GM19328 (cell line): ENCODE data around the gene ZFPM1.

ENCODE experiments used
- ATAC-seq: cut with Tn5 transposase; IDR thresholded peaks from one replicate; pipeline ENCODE4 v1.9.1; 2021; ENCODE audit warnings: mild to moderate bottlenecking, moderate library complexity; ENCODE audit not compliant: unreplicated experiment

ZFPM1 gene

GRCh38 chr16:88556294-88556988 is 103.4 kb downstream of the ZFPM1 start:
- ATAC-seq: no peak

DNA sequence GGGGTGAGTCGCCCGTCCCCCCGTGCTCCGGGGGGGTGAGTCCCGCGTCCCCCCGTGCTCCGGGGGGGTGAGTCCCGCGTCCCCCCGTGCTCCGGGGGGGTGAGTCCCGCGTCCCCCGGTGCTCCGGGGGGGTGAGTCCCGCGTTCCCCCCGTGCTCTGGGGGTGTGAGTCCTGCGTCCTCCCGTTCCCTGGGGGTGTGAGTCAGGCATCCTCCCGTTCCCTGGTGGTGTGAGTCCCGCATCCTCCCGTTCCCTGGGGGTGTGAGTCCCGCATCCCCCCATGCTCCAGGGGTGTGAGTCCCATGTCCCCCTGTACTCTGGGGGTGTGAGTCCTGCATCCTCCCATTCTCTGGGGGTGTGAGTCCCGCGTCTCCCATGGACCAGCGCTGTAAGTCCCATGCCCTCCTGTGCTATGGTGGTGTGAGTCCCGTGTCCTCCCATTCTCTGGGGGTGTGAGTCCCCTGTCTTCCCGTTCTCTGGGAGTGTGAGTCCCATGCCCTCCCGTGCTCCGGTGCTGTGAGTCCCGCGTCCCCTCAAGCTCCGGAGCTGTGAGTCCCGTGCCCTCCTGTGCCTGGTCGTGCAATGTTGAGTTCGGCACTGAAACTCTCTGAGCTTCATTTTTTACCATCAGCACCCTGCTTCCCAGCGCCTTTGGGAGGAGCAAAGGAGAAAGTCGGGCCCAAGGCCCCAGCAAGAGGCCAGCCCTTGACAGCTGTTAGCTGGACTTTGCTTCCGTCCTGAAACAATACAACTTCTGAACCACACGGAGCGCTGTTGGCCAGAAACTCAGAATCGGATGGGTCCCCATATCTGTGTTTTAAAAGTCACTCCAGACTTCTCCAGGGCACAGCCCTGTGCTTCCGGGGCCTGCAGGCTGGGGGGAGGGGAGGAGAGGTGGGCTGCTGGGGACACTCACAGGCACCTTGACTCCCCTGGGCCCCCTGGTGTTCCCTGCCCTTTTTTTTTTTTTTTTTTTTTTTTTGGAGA is 105.7 kb downstream of the ZFPM1 start:
- ATAC-seq: no peak

GRCh38 chr16:88560714-88561484 is 107.8 kb downstream of the ZFPM1 start:
- no peak for ATAC-seq

GRCh38 chr16:88561485-88562359 is 108.6 kb downstream of the ZFPM1 start:
- ATAC-seq: no peak

DNA sequence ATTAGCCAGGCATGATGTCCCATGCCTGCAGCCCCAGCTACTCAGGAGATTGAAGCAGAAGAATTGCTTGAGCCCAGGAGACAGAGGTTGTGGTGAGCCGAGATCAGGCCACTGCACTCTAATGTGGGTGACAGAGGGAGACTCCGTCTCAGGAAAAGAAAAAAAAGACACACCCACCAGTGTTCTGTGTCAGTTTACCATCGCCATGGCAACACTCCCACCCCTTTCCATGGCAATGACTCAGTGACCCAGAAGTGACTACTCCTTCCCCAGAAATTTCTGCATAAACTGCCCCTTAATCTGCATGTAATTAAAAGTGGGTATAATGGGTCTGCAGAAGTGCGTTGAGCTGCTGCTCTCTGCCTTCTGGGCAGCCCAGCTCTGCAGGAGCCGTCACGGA is 113.1 kb downstream of the ZFPM1 start:
- no peak for ATAC-seq

DNA sequence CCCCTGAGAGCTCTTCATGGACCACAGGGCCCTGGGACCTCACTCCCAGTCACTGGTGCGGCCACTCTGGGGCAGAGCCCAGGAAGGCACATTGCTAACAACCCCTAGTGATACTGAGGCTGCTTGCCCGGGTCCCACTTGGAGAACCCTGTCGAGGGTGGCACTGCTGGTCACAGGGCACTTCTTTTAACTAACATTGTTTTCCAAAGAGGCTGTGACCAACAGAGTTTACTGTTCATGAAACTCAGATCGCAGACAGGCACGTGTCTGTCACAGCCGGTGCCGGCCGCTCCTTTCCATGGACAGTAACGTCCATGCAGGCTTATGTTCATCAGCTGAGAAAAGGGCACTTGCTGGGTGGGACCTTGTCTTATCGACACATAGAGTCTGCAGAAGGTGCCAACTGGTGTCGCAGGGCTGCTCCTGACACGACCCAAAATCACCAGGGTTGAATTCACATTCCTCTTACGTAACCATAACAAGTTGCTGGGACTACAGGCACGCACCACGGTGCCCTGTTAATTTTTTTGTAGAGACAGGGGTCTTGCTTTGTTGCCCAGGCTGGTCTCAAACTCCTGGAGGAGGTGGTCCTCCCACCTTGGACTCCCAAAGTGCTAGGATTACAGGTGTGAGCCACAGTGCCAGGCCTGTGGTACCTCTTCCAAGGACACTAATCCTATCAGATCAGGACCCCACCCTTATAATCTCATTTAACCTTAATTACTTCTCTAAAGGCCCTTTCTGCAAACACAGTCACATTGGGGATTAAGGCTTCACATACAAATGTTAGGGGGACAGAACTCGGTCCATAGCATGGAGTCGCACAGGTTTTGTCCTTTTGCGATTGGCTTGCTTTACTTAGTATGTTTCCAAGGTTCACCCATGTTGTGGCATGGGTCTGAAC is 115.9 kb downstream of the ZFPM1 start:
- no peak for ATAC-seq

GRCh38 chr16:88569614-88569984 is 116.5 kb downstream of the ZFPM1 start:
- ATAC-seq: peak; percentile 25

DNA sequence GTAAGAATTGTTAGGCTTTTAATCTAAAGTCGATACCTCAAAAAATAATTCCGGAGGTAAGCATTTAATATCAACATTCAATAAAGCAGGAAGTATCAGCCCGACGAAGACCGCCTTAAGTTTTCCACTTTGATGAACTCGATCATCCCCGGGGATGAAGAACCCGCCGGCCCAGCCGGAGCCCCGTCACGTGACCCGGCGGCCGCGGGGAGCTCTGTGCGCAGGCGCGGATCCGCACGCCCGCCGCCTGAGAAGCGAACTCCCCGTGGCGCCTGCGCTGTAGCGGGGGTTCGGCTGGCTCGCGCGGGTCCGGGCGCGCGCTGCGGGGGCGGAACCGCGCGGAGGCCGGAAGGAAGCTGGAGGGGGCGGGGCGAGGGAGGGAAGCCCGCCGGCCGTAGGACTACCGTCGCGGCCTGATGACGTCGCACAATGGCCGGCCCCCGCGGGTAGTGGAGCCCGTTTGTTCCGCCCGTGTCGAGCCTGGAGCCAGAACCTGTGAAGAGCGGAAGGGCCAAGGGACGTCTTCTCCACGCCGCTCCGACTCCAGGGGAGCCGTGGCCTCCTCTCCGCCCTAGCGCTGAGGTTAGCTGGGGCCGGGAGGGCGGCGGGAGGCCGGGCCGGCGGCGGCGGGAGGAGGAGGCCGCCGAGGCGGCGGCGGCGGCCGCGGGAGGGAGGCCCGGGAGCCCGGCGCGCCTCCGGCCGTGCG is 117.1 kb downstream of the ZFPM1 start, which contains the start of gene ZC3H18:
Gene ZC3H18, plus strand, starts transcription at position 419 of the 706 bp plus-strand sequence. CDS start 6,721 bp downstream, outside the sequence.
- peak; percentile 70 for ATAC-seq

- ATAC-seq: peak; percentile 21
Measured at GRCh38 chr16:88570691-88571092, 117.6 kb downstream of the ZFPM1 start.

DNA sequence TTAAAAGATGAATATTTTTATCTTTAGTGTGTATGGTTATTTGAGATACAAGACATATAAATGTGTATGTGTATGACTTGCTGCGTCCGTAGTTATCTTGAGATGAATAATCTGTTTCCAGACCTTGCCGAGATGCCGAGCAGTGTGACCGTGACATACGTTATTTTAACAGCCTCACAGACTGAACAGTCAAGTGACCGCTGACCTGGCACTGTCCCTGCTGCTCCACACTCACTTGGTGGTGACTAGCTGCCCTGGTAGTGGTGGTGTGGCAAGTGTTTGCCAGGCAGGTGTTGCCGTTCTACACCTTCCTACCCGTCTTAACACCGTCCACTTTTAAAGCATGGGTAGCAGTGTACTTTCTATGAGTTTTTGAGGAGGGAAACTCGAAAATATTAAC is 122.2 kb downstream of the ZFPM1 start:
- no peak for ATAC-seq

DNA sequence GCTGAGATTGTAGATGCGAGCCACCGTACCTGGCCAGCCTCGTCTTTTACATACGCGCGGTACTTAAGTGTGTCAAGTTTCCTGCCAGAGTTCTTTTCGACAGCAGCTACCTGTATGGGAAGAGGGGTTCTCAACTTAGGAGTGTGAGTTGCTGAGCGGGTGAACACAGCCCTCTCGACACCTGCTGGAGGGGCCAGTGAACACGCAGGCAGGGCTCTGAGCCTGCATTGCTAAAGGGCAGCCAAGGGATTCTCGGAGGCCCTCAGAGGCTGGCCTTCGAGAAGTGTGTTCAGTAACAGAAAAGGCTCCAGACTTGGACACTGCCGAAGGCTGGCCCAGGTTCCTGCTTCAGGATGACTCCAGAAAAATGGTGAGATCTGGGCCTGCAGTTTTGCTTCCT is 123.2 kb downstream of the ZFPM1 start:
- ATAC-seq: no peak

DNA sequence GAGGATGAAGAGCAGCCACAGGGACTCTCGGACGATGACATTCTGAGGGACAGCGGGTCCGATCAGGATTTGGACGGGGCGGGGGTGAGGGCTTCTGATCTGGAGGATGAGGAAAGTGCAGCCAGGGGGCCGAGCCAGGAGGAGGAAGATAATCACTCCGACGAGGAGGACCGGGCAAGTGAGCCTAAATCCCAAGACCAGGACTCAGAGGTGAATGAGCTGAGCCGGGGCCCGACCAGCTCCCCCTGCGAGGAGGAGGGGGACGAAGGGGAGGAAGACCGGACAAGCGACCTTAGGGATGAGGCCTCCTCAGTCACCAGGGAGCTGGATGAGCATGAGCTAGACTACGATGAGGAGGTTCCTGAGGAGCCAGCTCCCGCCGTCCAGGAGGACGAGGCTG is 124.1 kb downstream of the ZFPM1 start:
- ATAC-seq: no peak

- ATAC-seq: no peak
Measured at GRCh38 chr16:88578446-88579313, 125.6 kb downstream of the ZFPM1 start.

- ATAC-seq: no peak
Measured at GRCh38 chr16:88580371-88580770, 127.3 kb downstream of the ZFPM1 start.

DNA sequence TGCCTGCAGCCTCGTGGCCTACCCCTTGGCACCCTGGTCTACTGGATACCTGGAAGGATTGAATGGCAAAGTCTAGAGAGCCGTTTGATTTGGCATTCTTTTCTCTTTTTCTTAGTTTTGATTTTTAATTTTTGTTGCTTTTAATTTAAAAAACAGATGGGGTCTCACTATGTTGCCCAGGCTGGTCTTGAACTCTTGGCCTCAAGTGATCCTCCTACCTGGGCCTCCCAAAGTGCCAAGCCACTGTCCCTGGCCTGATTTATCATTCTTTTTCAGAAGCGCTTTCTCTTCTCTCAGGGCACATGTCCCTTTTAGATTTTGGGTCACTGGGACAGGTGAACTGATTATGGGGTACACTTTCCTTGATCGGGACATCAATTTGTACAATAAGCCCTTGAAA is 128.0 kb downstream of the ZFPM1 start:
- ATAC-seq: no peak

GRCh38 chr16:88582912-88583575 is 130.0 kb downstream of the ZFPM1 start:
- ATAC-seq: no peak

DNA sequence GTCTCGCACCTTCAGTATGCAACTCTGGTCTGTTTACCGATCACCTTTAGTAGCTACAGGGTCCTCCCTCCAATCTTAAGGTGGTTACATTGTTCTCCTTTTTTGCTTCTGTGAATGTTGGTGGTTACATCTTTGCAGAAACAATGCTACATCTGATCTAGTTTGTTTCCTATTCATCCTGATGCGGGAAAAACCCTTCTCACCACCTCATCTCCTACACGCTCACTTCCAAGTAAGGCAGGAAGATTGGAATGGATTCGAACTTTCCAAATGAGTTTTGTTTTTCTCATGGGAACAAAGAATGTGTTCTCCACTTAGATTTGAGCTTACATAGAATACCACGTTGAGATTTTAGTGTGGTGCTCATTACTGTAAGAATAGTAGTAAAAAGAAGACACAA is 131.6 kb downstream of the ZFPM1 start:
- ATAC-seq: no peak
